ENCODE data around the gene MTHFR.

DNA sequence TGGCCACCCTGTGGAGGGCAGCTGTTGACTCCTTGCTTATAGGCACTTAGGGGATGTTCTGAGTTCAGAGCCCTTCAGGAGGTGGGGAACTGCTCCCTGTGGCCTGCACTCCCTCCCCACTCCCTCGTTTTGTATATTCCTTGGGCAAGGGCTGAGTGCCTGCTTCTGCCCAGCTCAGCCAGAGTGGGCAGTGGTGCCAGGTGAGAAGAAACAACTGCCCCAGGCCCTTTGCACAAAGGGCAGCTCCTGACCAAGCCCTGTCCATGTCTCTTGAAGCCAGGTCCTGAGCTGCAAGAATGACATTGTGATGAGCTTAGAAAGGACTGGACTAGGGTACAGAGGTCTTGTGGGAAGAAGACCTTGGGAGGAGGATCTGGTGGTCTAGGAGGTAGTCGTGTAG, 67.7 kb downstream of the MTHFR start:
- TF ChIP-seq ZNF747 (tag by site-specific recombination; IDR thresholded peaks at IDR 0.05) = no peak
- TF ChIP-seq, protein P1, sequence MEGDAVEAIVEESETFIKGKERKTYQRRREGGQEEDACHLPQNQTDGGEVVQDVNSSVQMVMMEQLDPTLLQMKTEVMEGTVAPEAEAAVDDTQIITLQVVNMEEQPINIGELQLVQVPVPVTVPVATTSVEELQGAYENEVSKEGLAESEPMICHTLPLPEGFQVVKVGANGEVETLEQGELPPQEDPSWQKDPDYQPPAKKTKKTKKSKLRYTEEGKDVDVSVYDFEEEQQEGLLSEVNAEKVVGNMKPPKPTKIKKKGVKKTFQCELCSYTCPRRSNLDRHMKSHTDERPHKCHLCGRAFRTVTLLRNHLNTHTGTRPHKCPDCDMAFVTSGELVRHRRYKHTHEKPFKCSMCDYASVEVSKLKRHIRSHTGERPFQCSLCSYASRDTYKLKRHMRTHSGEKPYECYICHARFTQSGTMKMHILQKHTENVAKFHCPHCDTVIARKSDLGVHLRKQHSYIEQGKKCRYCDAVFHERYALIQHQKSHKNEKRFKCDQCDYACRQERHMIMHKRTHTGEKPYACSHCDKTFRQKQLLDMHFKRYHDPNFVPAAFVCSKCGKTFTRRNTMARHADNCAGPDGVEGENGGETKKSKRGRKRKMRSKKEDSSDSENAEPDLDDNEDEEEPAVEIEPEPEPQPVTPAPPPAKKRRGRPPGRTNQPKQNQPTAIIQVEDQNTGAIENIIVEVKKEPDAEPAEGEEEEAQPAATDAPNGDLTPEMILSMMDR (tag by site-specific recombination; IDR thresholded peaks at IDR 0.05) = no peak
- no peak for TF ChIP-seq ZNF19 (tag by site-specific recombination; IDR thresholded peaks at IDR 0.05; ENCODE audit: low read depth)
- no peak for TF ChIP-seq ZNF555 (tag by site-specific recombination; conservative IDR thresholded peaks at IDR 0.05)
- no peak for TF ChIP-seq ZNF354C (tag by site-specific recombination; IDR thresholded peaks at IDR 0.05; ENCODE audit: borderline replicate concordance, low read depth)
- TF ChIP-seq, protein P2, sequence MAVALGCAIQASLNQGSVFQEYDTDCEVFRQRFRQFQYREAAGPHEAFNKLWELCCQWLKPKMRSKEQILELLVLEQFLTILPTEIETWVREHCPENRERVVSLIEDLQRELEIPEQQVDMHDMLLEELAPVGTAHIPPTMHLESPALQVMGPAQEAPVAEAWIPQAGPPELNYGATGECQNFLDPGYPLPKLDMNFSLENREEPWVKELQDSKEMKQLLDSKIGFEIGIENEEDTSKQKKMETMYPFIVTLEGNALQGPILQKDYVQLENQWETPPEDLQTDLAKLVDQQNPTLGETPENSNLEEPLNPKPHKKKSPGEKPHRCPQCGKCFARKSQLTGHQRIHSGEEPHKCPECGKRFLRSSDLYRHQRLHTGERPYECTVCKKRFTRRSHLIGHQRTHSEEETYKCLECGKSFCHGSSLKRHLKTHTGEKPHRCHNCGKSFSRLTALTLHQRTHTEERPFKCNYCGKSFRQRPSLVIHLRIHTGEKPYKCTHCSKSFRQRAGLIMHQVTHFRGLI (tag by site-specific recombination; IDR thresholded peaks at IDR 0.05) = no peak
- no peak for TF ChIP-seq ZNF48 (tag by site-specific recombination; IDR thresholded peaks at IDR 0.05)
- no peak for TF ChIP-seq SETDB1 (IDR thresholded peaks at IDR 0.05; ENCODE audit: insufficient read length, low read length)
- no peak for TF ChIP-seq WT1 (tag by site-specific recombination; IDR thresholded peaks at IDR 0.05)

All from HEK293 (cell line).